Effector memory CD8-positive, alpha-beta T cell (primary cell): ENCODE data around the gene KLF7.

Source experiments
- ATAC-seq: fragments of 150-1000 bp; cut with Tn5 transposase; replicated peaks from 2 replicates; pipeline ENCODE4 v1.10.0; 2021; ENCODE audit warnings: mild to moderate bottlenecking, moderate library complexity
- DNase-seq, 3 experiments: peaks; one replicate each; pipeline ENCODE4 v3.0.0; 2021
- H3K27ac Mint-ChIP-seq, 2 donors: one replicate each; pipeline ENCODE4 v1.8.0; 2022; ENCODE audit warnings: mild to moderate bottlenecking in 2 of 2, mixed read lengths in 2 of 2, moderate library complexity in 2 of 2
- H3K27me3 Mint-ChIP-seq, 2 donors: one replicate each; pipeline ENCODE4 v1.8.0; 2022; ENCODE audit warnings: mixed read lengths in 2 of 2
- H3K36me3 Mint-ChIP-seq: one replicate; pipeline ENCODE4 v1.8.0; 2022; ENCODE audit warnings: mild to moderate bottlenecking, moderate library complexity, mixed read lengths; ENCODE audit not compliant: insufficient read depth
- H3K4me1 Mint-ChIP-seq, 2 donors: one replicate each; pipeline ENCODE4 v1.8.0; 2022; ENCODE audit warnings: low read depth in 2 of 2, mixed read lengths in 2 of 2
- H3K4me3 Mint-ChIP-seq, 2 donors: one replicate each; pipeline ENCODE4 v1.8.0; 2022; ENCODE audit warnings: mild to moderate bottlenecking in 2 of 2, mixed read lengths in 2 of 2, moderate library complexity in 2 of 2
- H3K9me3 Mint-ChIP-seq, 2 donors: one replicate each; pipeline ENCODE4 v1.8.0; 2022; ENCODE audit warnings: mixed read lengths in 2 of 2

The KLF7 gene

GRCh38 chr2:207122651-207123334, 43.0 kb downstream of the KLF7 start:
- no peak overlapping the region for H3K4me3 Mint-ChIP-seq

GRCh38 chr2:207121784-207122183, 44.0 kb downstream of the KLF7 start:
- ATAC-seq: no peak
- Mint-ChIP-seq H3K27ac (no peak overlapping the region), H3K27me3 (peaks cover 0 to 12% of the 10 kb centered on the region in 2 donors), H3K9me3 (no peaks in the 10 kb centered on the region), H3K36me3 (peaks cover 4% of the 10 kb centered on the region), H3K4me1 (no peaks in the 10 kb centered on the region), H3K4me3 (no peak overlapping the region)
- no peak for DNase-seq

More at GRCh38 chr2:207122651-207123334, 43.0 kb downstream of the KLF7 start:
- DNase-seq (no peak), ATAC-seq (no peak)
- Mint-ChIP-seq H3K36me3 (peaks cover 4% of the 10 kb centered on the region), H3K27me3 (peaks cover 0 to 12% of the 10 kb centered on the region in 2 donors), H3K27ac (no peak overlapping the region), H3K9me3 (no peaks in the 10 kb centered on the region), H3K4me1 (no peaks in the 10 kb centered on the region)

DNA sequence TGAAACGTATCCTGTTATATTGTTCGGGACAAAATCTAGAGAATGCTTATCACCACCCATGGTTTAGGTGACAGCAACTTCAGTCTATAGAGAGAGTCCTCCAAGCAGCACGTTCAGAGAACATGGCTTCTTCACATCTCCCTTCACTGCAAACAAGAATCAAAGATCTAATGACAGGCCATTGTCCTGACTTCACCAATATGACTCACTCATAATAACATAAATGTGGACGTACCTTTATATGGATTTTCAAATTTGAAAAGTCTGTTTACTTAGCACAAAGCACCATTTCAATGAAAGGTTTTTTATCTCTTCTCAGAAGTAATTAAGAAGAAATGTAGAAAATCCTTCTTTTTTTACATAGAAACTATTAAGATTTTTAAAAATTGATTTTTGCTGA, 46.7 kb downstream of the KLF7 start:
- DNase-seq (no peak), ATAC-seq (no peak)
- Mint-ChIP-seq H3K4me1 (no peaks in the 10 kb centered on the region), H3K4me3 (no peak overlapping the region), H3K27ac (no peak overlapping the region), H3K27me3 (peaks cover 0 to 7% of the 10 kb centered on the region in 2 donors), H3K36me3 (peaks cover 4% of the 10 kb centered on the region), H3K9me3 (no peaks in the 10 kb centered on the region)

DNA sequence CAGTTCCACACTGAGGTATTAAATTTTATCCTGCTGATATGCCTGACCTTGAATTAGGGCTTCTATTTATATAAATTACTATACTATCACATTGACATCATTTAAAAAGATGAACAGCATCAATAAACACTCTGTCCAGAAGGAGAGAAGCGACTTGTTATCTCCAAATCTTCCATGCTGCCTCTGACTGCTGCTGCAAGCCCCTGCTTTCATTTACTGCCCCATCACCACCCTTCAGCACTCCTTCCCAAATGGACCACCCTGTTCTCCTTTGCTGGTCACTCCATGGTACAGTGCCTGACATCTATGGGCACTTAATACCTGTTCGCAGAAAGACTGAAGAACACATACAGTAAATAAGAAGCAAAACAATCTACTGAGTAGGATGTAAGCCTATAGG, 48.1 kb downstream of the KLF7 start:
- no peak overlapping the region for H3K27ac Mint-ChIP-seq
- ATAC-seq: no peak
- H3K9me3 Mint-ChIP-seq: no peaks in the 10 kb centered on the region
- no peak overlapping the region for H3K4me3 Mint-ChIP-seq
- no peaks in the 10 kb centered on the region for H3K4me1 Mint-ChIP-seq
- H3K36me3 Mint-ChIP-seq: no peaks in the 10 kb centered on the region
- DNase-seq: no peak
- peaks cover 0 to 7% of the 10 kb centered on the region in 2 donors for H3K27me3 Mint-ChIP-seq

DNA sequence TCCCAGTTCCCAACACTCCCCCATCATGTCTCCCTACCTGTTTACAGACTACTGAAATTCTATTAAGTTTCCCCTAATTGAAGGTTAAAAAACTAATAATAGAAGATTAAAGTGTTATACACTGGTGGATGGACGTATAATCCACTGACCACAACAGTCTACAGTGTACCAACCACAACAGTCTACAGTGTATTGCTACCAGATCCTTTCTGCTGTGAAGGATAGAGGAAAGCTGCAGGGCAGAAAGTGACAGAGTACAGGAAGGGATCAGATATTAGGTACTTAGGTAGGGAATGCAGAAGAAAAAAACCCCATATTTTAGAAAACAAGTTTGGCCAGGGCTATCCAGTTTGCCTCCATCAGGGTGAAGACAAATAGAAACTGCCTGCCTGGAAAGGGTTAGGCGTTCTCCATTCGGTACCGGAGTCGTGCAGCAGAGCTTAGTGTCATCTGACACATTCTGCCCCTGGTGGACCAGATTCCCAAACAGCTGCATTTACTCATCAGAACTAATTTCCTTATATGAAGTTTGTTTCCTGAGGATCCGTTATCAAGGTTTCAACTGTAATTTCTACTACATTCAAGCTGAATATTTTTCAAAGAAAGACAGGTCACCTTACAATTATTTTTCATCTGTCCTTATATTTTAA, 49.9 kb downstream of the KLF7 start:
- Mint-ChIP-seq H3K36me3 (no peaks in the 10 kb centered on the region), H3K27ac (no peak overlapping the region), H3K4me1 (no peaks in the 10 kb centered on the region), H3K27me3 (peaks cover 0 to 5% of the 10 kb centered on the region in 2 donors), H3K9me3 (no peaks in the 10 kb centered on the region), H3K4me3 (no peak overlapping the region)
- DNase-seq (no peak), ATAC-seq (no peak)

GRCh38 chr2:207113414-207113813, 52.3 kb downstream of the KLF7 start:
- Mint-ChIP-seq H3K9me3 (no peaks in the 10 kb centered on the region), H3K4me3 (no peak overlapping the region), H3K27ac (no peak overlapping the region), H3K4me1 (no peaks in the 10 kb centered on the region), H3K36me3 (peaks cover 4% of the 10 kb centered on the region), H3K27me3 (no peaks in the 10 kb centered on the region)
- no peak for DNase-seq
- ATAC-seq: no peak

GRCh38 chr2:207112785-207113184, 53.0 kb downstream of the KLF7 start:
- ATAC-seq: no peak

DNA sequence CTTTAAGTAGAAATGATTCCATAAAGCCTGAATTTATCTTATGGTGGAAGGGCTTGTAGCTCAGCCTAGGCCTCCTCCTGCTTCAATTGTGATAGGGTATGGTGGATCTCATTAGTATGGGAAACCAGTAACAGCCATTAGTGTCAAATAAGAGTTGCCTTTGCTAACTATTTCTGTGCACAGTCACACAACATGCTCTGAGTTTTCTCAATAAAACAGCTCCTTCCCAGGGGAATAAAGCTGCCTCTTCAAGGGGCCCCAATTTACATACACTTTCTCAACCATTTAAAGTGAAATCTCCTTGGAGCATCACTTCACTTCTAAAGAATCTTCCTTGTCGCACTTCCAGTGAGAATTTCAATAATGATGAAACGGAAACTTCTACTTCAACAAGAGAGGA, 53.4 kb downstream of the KLF7 start:
- DNase-seq: no peak
- Mint-ChIP-seq H3K4me3 (no peak overlapping the region), H3K4me1 (no peaks in the 10 kb centered on the region), H3K9me3 (no peaks in the 10 kb centered on the region), H3K36me3 (peaks cover 4% of the 10 kb centered on the region), H3K27me3 (no peaks in the 10 kb centered on the region), H3K27ac (no peak overlapping the region)
- ATAC-seq: no peak

More at GRCh38 chr2:207112785-207113184, 53.0 kb downstream of the KLF7 start:
- H3K4me1 Mint-ChIP-seq: no peaks in the 10 kb centered on the region
- H3K27me3 Mint-ChIP-seq: no peaks in the 10 kb centered on the region
- H3K4me3 Mint-ChIP-seq: no peak overlapping the region
- H3K9me3 Mint-ChIP-seq: no peaks in the 10 kb centered on the region
- DNase-seq: no peak
- no peak overlapping the region for H3K27ac Mint-ChIP-seq
- peaks cover 4% of the 10 kb centered on the region for H3K36me3 Mint-ChIP-seq

DNA sequence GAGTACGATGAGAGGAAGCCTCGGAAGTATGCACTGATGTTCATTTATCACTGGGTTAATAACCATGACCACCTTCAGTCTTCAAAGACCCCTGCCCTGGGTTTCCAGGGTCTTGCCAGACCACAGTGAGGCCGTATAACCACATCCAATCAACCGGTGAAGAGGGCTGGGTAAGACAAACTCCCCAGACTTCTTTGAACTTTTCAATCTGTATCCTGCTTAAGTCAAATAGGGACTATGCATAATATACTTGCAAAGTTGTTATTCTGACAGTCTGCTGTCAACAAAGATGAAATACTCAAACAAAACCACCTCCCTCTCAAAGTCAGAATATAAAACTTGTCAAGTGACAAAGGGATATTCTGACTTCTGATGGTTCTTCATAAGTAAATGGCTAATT, 54.0 kb downstream of the KLF7 start:
- no peaks in the 10 kb centered on the region for H3K4me1 Mint-ChIP-seq
- no peak overlapping the region for H3K27ac Mint-ChIP-seq

GRCh38 chr2:207110715-207111114, 55.0 kb downstream of the KLF7 start:
- no peak for DNase-seq
- peaks cover 0 to 5% of the 10 kb centered on the region in 2 donors for H3K27me3 Mint-ChIP-seq
- H3K4me1 Mint-ChIP-seq: no peaks in the 10 kb centered on the region
- ATAC-seq: no peak
- no peak overlapping the region for H3K4me3 Mint-ChIP-seq
- no peak overlapping the region for H3K27ac Mint-ChIP-seq
- peaks cover 4% of the 10 kb centered on the region for H3K36me3 Mint-ChIP-seq
- H3K9me3 Mint-ChIP-seq: no peaks in the 10 kb centered on the region

More for the DNA sequence above, 54.0 kb downstream of the KLF7 start:
- no peak for ATAC-seq
- no peak for DNase-seq
- Mint-ChIP-seq H3K4me3 (no peak overlapping the region), H3K27me3 (no peaks in the 10 kb centered on the region), H3K9me3 (no peaks in the 10 kb centered on the region), H3K36me3 (peaks cover 4% of the 10 kb centered on the region)

DNA sequence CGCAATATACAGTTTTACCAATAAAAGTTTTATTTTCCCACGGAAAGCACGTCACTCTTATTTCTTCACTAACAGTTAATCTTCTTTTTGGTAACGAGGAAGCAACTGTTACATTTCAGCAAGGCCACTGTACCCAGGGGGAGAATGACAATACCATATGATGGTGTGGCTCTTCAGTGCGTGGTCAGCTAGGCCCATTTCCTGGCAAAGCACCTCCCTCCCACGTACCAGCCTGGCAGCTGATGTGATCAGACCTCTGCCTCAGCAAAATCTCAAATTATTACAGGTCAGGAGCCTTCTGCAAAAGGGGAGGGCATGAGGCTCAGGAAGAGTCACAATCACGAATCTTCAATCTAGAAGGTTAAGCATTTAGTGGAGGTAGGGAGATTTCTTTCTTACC, 55.4 kb downstream of the KLF7 start:
- Mint-ChIP-seq H3K4me3 (no peak overlapping the region), H3K4me1 (no peaks in the 10 kb centered on the region), H3K27me3 (peaks cover 0 to 9% of the 10 kb centered on the region in 2 donors), H3K9me3 (no peaks in the 10 kb centered on the region), H3K27ac (no peak overlapping the region), H3K36me3 (peaks cover 4% of the 10 kb centered on the region)
- ATAC-seq: no peak
- DNase-seq: no peak

DNA sequence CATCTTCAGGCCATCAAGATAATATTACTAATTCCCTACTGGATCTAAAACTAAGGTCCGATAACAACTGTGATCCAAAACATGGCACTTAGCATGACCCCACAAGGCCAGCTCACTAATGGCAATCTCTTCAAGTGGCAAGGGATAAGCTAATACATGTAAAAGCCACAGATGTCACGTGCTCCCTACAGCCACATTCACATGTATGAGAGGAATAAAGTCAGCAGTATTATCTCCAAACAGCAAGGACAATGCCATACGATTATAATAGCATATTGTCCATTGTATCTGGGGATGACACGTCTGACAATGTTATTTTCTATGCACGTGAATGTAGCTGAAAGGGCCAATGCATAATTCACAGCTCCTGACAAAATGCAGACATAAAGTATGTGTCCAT, 56.0 kb downstream of the KLF7 start:
- Mint-ChIP-seq H3K36me3 (peaks cover 4% of the 10 kb centered on the region), H3K27me3 (peaks cover 0 to 10% of the 10 kb centered on the region in 2 donors), H3K4me1 (no peaks in the 10 kb centered on the region), H3K9me3 (no peaks in the 10 kb centered on the region), H3K27ac (no peak overlapping the region), H3K4me3 (no peak overlapping the region)
- DNase-seq (no peak), ATAC-seq (no peak)

- Mint-ChIP-seq H3K9me3 (no peaks in the 10 kb centered on the region), H3K36me3 (peaks cover 4% of the 10 kb centered on the region), H3K4me1 (no peaks in the 10 kb centered on the region), H3K4me3 (no peak overlapping the region), H3K27me3 (peaks cover 0 to 10% of the 10 kb centered on the region in 2 donors), H3K27ac (no peak overlapping the region)
- DNase-seq (no peak), ATAC-seq (no peak)
Measured at GRCh38 chr2:207108440-207108839, 57.3 kb downstream of the KLF7 start.

DNA sequence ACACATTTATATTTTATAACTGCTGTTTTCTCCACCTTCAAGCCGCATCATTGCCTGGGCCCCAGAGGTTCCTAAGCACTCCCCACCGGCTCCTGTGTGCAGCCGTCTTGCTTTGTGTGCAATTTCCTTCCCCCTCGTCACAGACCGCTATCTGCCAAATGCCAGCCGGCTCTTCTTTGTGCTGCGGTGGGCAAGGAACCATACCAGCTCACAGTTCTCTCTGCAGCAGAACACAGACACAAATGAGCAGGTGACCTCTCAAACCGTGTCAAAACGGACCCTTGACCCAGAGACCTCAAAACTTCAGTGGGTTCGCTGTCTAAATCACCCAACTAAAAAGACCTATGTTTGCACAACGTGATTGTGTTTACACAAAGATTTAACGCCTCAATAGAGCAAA, 58.2 kb downstream of the KLF7 start:
- Mint-ChIP-seq H3K9me3 (no peaks in the 10 kb centered on the region), H3K4me3 (no peak overlapping the region), H3K36me3 (peaks cover 4% of the 10 kb centered on the region), H3K27ac (no peak overlapping the region), H3K4me1 (no peaks in the 10 kb centered on the region), H3K27me3 (peaks cover 0 to 10% of the 10 kb centered on the region in 2 donors)
- no peak for ATAC-seq
- no peak for DNase-seq
